IMR-90 (cell line): Measurements from ENCODE around the gene FNBP1. TPM values are rescaled to one million over a fixed set of nuclear protein-coding genes. Genes with fewer than 3 reads are reported as not detected.

Experiments used
- ATAC-seq: fragments of 200-7000 bp; cut with Tn5 transposase; 2 replicates; pipeline ENCODE4 v1.9.1; 2020; ENCODE audit warnings: low read depth, mild to moderate bottlenecking, moderate library complexity
- BruUV-seq: library from RNA; stranded (reverse); fragments of 400-500 nt; replicated peaks from 2 replicates; lab custom pipeline; 2021; lab: Mats Ljungman, UMichigan
- CTCF ChIA-PET: fragments of 300-600 bp; formaldehyde crosslinking; extraction: SDS; loops from one replicate; lab custom pipeline; 2021; ENCODE audit warnings: antibody characterized with exemption; lab: Yijun Ruan, JAX
- POLR2A ChIA-PET: fragments of 300-600 bp; sonication (Branson Sonifier 250); formaldehyde crosslinking; loops from one replicate; lab custom pipeline; 2022; ENCODE audit warnings: antibody characterized with exemption; ENCODE audit not compliant: unreplicated experiment; lab: Charles Lee
- DNase-seq: peaks from one replicate; pipeline ENCODE4 v3.0.0; 2013
- H2AFZ ChIP-seq: replicated peaks from 2 replicates; pipeline ENCODE3; 2013; ENCODE audit warnings: low read length, mild to moderate bottlenecking; ENCODE audit not compliant: poor library complexity
- H2AK5ac ChIP-seq: 2 replicates; pipeline ENCODE4 v1.6.1; 2013; ENCODE audit warnings: low read depth, low read length, inconsistent platforms
- H2AK9ac ChIP-seq: replicated peaks from 2 replicates; pipeline ENCODE3; 2013; ENCODE audit warnings: mild to moderate bottlenecking, low read depth, low read length, moderate library complexity; ENCODE audit not compliant: poor library complexity
- H2BK120ac ChIP-seq: 2 replicates; pipeline ENCODE4 v1.6.1; 2013; ENCODE audit warnings: low read depth, low read length, inconsistent platforms
- H2BK15ac ChIP-seq: 3 replicates; pipeline ENCODE4 v1.6.1; 2013; ENCODE audit warnings: low read depth, low read length, inconsistent platforms
- H2BK20ac ChIP-seq: 2 replicates; pipeline ENCODE4 v1.6.1; 2013; ENCODE audit warnings: low read depth, mild to moderate bottlenecking, inconsistent platforms, low read length, moderate library complexity
- H2BK5ac ChIP-seq: 2 replicates; pipeline ENCODE4 v1.6.1; 2013; ENCODE audit warnings: mild to moderate bottlenecking, low read depth, low read length, inconsistent platforms; ENCODE audit not compliant: poor library complexity, severe bottlenecking
- H3K14ac ChIP-seq: replicated peaks from 2 replicates; pipeline ENCODE4 v1.6.1; 2013; ENCODE audit warnings: low read depth, low read length, inconsistent platforms
- H3K18ac ChIP-seq: 2 replicates; pipeline ENCODE4 v1.6.1; 2013; ENCODE audit warnings: low read depth, low read length, control low read depth
- H3K23ac ChIP-seq: 2 replicates; pipeline ENCODE4 v1.6.1; 2013; ENCODE audit warnings: low read depth, low read length, inconsistent platforms
- H3K27ac ChIP-seq: 2 replicates; pipeline ENCODE4 v1.5.1; 2013; ENCODE audit warnings: mild to moderate bottlenecking, control low read depth, low read length; ENCODE audit not compliant: insufficient read depth
- H3K27me3 ChIP-seq: 2 replicates; pipeline ENCODE4 v1.6.1; 2013; ENCODE audit warnings: low read length; ENCODE audit not compliant: control insufficient read depth, insufficient read depth
- H3K36me3 ChIP-seq: 2 replicates; pipeline ENCODE4 v1.6.1; 2013; ENCODE audit warnings: low read length, mixed read lengths; ENCODE audit not compliant: control insufficient read depth, insufficient read depth
- H3K4ac ChIP-seq: 2 replicates; pipeline ENCODE4 v1.6.1; 2013; ENCODE audit warnings: low read depth, low read length, inconsistent platforms
- H3K4me1 ChIP-seq: 2 replicates; pipeline ENCODE4 v1.6.1; 2013; ENCODE audit warnings: low read length, mixed read lengths; ENCODE audit not compliant: control insufficient read depth, insufficient read depth
- H3K4me2 ChIP-seq: 2 replicates; pipeline ENCODE4 v1.6.1; 2013; ENCODE audit warnings: low read depth, mild to moderate bottlenecking, control low read depth, low read length, moderate library complexity
- H3K4me3 ChIP-seq: 2 replicates; pipeline ENCODE4 v1.5.1; 2013; ENCODE audit warnings: low read depth, mild to moderate bottlenecking, control low read depth, low read length, moderate library complexity; ENCODE audit not compliant: insufficient read depth
- H3K56ac ChIP-seq: 2 replicates; pipeline ENCODE4 v1.6.1; 2013; ENCODE audit warnings: low read length, inconsistent platforms; ENCODE audit not compliant: insufficient read depth; ENCODE audit errors: extremely low read depth
- H3K79me1 ChIP-seq, 2 experiments: 2 replicates each; pipeline ENCODE4 v1.6.1; 2013; ENCODE audit warnings: low read length in 2 of 2, inconsistent platforms in 1 of 2, low read depth in 1 of 2
- H3K9ac ChIP-seq: 2 replicates; pipeline ENCODE4 v1.6.1; 2013; ENCODE audit warnings: low read depth, low read length, control low read depth
- H3K9me1 ChIP-seq: 2 replicates; pipeline ENCODE4 v1.6.1; 2013; ENCODE audit warnings: low read length, inconsistent platforms; ENCODE audit not compliant: insufficient read depth
- H3K9me3 ChIP-seq: 2 replicates; pipeline ENCODE4 v1.6.1; 2013; ENCODE audit warnings: low read length; ENCODE audit not compliant: control insufficient read depth, insufficient read depth
- H4K20me1 ChIP-seq: 2 replicates; pipeline ENCODE4 v1.6.1; 2013; ENCODE audit warnings: low read length, inconsistent platforms; ENCODE audit not compliant: insufficient read depth
- H4K5ac ChIP-seq: 2 replicates; pipeline ENCODE4 v1.6.1; 2013; ENCODE audit warnings: mild to moderate bottlenecking, low read depth, low read length, control low read depth
- H4K8ac ChIP-seq, 2 experiments: 2 replicates each; pipeline ENCODE4 v1.6.1; 2013; ENCODE audit warnings: low read depth in 2 of 2, low read length in 2 of 2, control low read depth in 1 of 2, inconsistent platforms in 1 of 2
- H4K91ac ChIP-seq: 2 replicates; pipeline ENCODE4 v1.6.1; 2013; ENCODE audit warnings: low read depth, low read length, inconsistent platforms; ENCODE audit not compliant: insufficient read depth
- CEBPB ChIP-seq: IDR thresholded peaks from 2 replicates; pipeline ENCODE4 v1.6.1; 2012; ENCODE audit warnings: low read depth, low read length, improper control_type of control experiment
- CHD1 ChIP-seq: IDR thresholded peaks from 2 replicates; pipeline ENCODE4 v1.6.1; 2012; ENCODE audit warnings: low read depth, low read length, improper control_type of control experiment
- FOS ChIP-seq: fragments of 150-350 bp; IDR thresholded peaks from 2 replicates; pipeline ENCODE4 v1.6.1; 2016; ENCODE audit warnings: low read depth, low read length
- MAFK ChIP-seq: IDR thresholded peaks from 2 replicates; pipeline ENCODE4 v1.6.1; 2012; ENCODE audit warnings: low read depth, low read length, improper control_type of control experiment
- MAZ ChIP-seq: IDR thresholded peaks from 2 replicates; pipeline ENCODE4 v1.6.1; 2012; ENCODE audit warnings: low read depth, mild to moderate bottlenecking, low read length, improper control_type of control experiment, moderate library complexity, borderline replicate concordance
- MXI1 ChIP-seq: IDR thresholded peaks from 2 replicates; pipeline ENCODE4 v1.6.1; 2012; ENCODE audit warnings: low read depth, mild to moderate bottlenecking, low read length, moderate library complexity, borderline replicate concordance
- NFE2L2 ChIP-seq: fragments of 150-350 bp; IDR thresholded peaks from 2 replicates; pipeline ENCODE4 v1.6.1; 2016; ENCODE audit warnings: low read depth, mild to moderate bottlenecking, low read length
- POLR2A ChIP-seq: IDR thresholded peaks from 2 replicates; pipeline ENCODE4 v1.6.1; 2012; ENCODE audit warnings: mild to moderate bottlenecking, low read depth, low read length
- RAD21 ChIP-seq: IDR thresholded peaks from 2 replicates; pipeline ENCODE4 v1.6.1; 2012; ENCODE audit warnings: low read length, improper control_type of control experiment
- RCOR1 ChIP-seq: IDR thresholded peaks from 2 replicates; pipeline ENCODE4 v1.6.1; 2012; ENCODE audit warnings: mild to moderate bottlenecking, low read length, improper control_type of control experiment; ENCODE audit not compliant: insufficient replicate concordance
- RFX5 ChIP-seq: IDR thresholded peaks from 2 replicates; pipeline ENCODE4 v1.8.0; 2012; ENCODE audit warnings: low read depth, mild to moderate bottlenecking, low read length, moderate library complexity
- SMC3 ChIP-seq: fragments of 150-350 bp; IDR thresholded peaks from 2 replicates; pipeline ENCODE4 v1.6.1; 2016; ENCODE audit warnings: low read depth, mild to moderate bottlenecking, antibody characterized with exemption, low read length, moderate library complexity
- WGBS, 2 experiments: methylation state at CpG; one replicate each; pipeline versions ENCODE4 v1.1.5 to v1.1.7; 2013; ENCODE audit warnings: missing lambda C conversion rate in 2 of 2; ENCODE audit not compliant: insufficient read length in 1 of 2; ENCODE audit errors: extremely low coverage in 2 of 2; 5-methylcytosine and 5-hydroxymethylcytosine counted together
- dilution Hi-C: fragments of 300-500 bp; cut with HindIII; formaldehyde crosslinking; loops from one replicate; pipeline ENCODE4 v1.14.3; 2018; ENCODE audit warnings: low sequenced_read_pairs; ENCODE audit not compliant: unreplicated experiment
- in situ Hi-C: fragments of 300-500 bp; cut with MboI; formaldehyde crosslinking; loops from 3 replicates; pipeline ENCODE4 v1.14.3; 2019; ENCODE audit warnings: low sequenced_read_pairs, inconsistent platforms, mixed read lengths
- intact Hi-C: fragments of 100-400 bp; cut with micrococcal nuclease; formaldehyde crosslinking; loops from 2 replicates; pipeline ENCODE4 v1.10.0; 2022
- polyA plus RNA-seq, 3 experiments: library from polyadenylated mRNA; depleted of rRNA; stranded (reverse); fragments of >200 nt; gene quantifications; 2 replicates each; pipeline ENCODE4 v1.2.3, GENCODE V29; 2012; ENCODE audit warnings: low replicate concordance in 1 of 3
- total RNA-seq: library from RNA; depleted of rRNA; stranded (reverse); fragments of >200 nt; gene quantifications from 2 replicates; pipeline ENCODE4 v1.2.3, GENCODE V29; 2012
- TF ChIP-seq, protein P1 (sequence below): conservative IDR thresholded peaks from 2 replicates; pipeline ENCODE4 v1.5.1; 2012; ENCODE audit warnings: mild to moderate bottlenecking, low read depth, low read length, improper control_type of control experiment
- TF ChIP-seq, protein P2 (sequence below): fragments of 150-350 bp; IDR thresholded peaks from 2 replicates; pipeline ENCODE4 v1.6.1; 2016; ENCODE audit warnings: low read depth, mild to moderate bottlenecking, low read length, moderate library complexity, borderline replicate concordance
- TF ChIP-seq, protein P3 (sequence below): fragments of 150-350 bp; IDR thresholded peaks from 2 replicates; pipeline ENCODE4 v1.6.1; 2017; ENCODE audit warnings: mild to moderate bottlenecking, antibody characterized with exemption, low read length, low read depth

FNBP1 gene
- total and polyA plus RNA-seq, 2 of the 4 experiments (the other 2 are of a cell fraction): 10.3 to 15.4 TPM

DNA sequence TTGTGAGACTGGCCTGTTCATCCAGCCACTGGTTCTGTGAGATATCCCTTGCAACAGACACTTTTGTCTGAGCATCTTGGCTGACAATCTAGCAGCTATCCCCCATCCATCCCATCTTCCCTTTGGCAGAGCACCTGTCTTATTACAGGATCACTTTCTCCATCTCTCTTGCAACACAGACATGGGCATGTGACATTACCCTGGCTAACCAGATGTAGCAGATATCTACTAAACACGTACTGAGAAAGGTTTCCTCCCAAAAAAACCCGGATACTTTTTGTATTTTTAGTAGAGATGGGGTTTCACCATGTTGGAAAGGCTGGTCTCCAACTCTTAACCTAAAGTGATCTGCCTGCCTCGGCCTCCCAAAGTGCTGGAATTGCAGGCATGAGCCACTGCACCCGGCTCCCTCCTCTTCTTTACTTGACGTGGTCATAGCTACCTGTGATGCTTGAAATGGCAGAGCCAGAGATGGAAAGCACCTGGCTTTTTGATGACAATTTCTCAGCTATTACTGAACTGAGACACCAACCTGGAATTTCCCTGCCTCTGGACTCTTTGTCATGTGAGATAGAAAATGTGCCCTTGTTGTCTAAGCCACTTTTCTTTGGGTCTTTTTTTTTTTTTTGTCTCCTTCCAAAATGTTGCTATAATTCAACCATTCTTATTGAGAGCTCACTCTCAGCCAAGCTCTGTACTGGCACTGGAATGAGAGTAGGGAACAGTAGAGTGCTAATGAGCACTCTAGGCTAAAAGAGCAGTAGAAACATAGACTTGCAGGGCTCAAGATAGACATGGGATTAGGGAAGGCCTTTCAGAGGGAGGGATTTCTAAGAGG is 32.6 kb downstream of the FNBP1 start:
- Histone ChIP-seq H2AFZ (no peak overlapping the region), H2BK20ac (no peak overlapping the region)
- no peak for ATAC-seq

More for the DNA sequence above, 32.6 kb downstream of the FNBP1 start:
- H3K79me1 ChIP-seq: peaks cover 8 to 15% of the 10 kb centered on the region in 2 experiments; a peak in 3 of 4 replicates
- H4K5ac ChIP-seq: no peak overlapping the region
- peaks cover 8% of the 10 kb centered on the region; the same call in 1 of the 2 replicates for H4K20me1 ChIP-seq
- no peak overlapping the region for H4K8ac ChIP-seq
- H3K4me1 ChIP-seq: no peaks in the 10 kb centered on the region
- ChIA-PET CTCF (interaction anchor here (0.6 kb wide), 1 partner anchor 100 kb away, joined by 4 read pairs; no protein-coding TSS in a partner anchor), POLR2A (no interaction called here)
- intact Hi-C loops (no loop called here), in situ Hi-C loops (no loop called here), dilution Hi-C loops (no loop called here)
- H3K9me3 ChIP-seq: peaks cover 8% of the 10 kb centered on the region
- H2BK15ac ChIP-seq: no peak overlapping the region
- H4K91ac ChIP-seq: no peak overlapping the region
- no peak overlapping the region for H2BK5ac ChIP-seq
- H3K27ac ChIP-seq: no peak overlapping the region
- H3K14ac ChIP-seq: no peak overlapping the region
- no peaks in the 10 kb centered on the region for H3K36me3 ChIP-seq
- H3K18ac ChIP-seq: no peak overlapping the region
- H2AK5ac ChIP-seq: no peak overlapping the region
- H3K4me3 ChIP-seq: no peak overlapping the region
- H3K27me3 ChIP-seq: no peaks in the 10 kb centered on the region; the same call in 1 of the 2 replicates
- no peak overlapping the region for H2AK9ac ChIP-seq
- no peak overlapping the region for H2BK120ac ChIP-seq
- no peak overlapping the region for H3K56ac ChIP-seq
- DNase-seq: no peak
- TF ChIP-seq, protein P1, sequence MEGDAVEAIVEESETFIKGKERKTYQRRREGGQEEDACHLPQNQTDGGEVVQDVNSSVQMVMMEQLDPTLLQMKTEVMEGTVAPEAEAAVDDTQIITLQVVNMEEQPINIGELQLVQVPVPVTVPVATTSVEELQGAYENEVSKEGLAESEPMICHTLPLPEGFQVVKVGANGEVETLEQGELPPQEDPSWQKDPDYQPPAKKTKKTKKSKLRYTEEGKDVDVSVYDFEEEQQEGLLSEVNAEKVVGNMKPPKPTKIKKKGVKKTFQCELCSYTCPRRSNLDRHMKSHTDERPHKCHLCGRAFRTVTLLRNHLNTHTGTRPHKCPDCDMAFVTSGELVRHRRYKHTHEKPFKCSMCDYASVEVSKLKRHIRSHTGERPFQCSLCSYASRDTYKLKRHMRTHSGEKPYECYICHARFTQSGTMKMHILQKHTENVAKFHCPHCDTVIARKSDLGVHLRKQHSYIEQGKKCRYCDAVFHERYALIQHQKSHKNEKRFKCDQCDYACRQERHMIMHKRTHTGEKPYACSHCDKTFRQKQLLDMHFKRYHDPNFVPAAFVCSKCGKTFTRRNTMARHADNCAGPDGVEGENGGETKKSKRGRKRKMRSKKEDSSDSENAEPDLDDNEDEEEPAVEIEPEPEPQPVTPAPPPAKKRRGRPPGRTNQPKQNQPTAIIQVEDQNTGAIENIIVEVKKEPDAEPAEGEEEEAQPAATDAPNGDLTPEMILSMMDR: no peak
- TF ChIP-seq, protein P2, sequence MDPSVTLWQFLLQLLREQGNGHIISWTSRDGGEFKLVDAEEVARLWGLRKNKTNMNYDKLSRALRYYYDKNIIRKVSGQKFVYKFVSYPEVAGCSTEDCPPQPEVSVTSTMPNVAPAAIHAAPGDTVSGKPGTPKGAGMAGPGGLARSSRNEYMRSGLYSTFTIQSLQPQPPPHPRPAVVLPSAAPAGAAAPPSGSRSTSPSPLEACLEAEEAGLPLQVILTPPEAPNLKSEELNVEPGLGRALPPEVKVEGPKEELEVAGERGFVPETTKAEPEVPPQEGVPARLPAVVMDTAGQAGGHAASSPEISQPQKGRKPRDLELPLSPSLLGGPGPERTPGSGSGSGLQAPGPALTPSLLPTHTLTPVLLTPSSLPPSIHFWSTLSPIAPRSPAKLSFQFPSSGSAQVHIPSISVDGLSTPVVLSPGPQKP: no peak
- TF ChIP-seq FOS (no peak), MAZ (no peak), POLR2A (no peak), CEBPB (no peak), RAD21 (no peak), RFX5 (no peak), NFE2L2 (no peak), SMC3 (no peak), MXI1 (no peak), RCOR1 (no peak), MAFK (no peak), CHD1 (no peak)
- TF ChIP-seq, protein P3, sequence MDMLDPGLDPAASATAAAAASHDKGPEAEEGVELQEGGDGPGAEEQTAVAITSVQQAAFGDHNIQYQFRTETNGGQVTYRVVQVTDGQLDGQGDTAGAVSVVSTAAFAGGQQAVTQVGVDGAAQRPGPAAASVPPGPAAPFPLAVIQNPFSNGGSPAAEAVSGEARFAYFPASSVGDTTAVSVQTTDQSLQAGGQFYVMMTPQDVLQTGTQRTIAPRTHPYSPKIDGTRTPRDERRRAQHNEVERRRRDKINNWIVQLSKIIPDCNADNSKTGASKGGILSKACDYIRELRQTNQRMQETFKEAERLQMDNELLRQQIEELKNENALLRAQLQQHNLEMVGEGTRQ: no peak
- BruUV-seq: no TSS peak
- no peak overlapping the region for H3K4me2 ChIP-seq
- H3K23ac ChIP-seq: no peak overlapping the region
- no peak overlapping the region for H3K4ac ChIP-seq
- no peak overlapping the region for H3K9ac ChIP-seq
- no peaks in the 10 kb centered on the region; the same call in 1 of the 2 replicates for H3K9me1 ChIP-seq
- WGBS, 2 experiments: no CpG with 5 or more reads among the region's 5 CpGs
